H1 (cell line): ENCODE data around the gene SFMBT2. TPM values are rescaled to one million over a fixed set of nuclear protein-coding genes. Genes with fewer than 3 reads are reported as not detected.
"Not testable (repeated sequence)": the region's sequence is repeated elsewhere in the genome, so short reads cannot be mapped to it uniquely, and the experiment has no call there.

ENCODE experiments used
- CTCF ChIA-PET: fragments of 300-600 bp; sonication (Branson Sonifier 250); formaldehyde crosslinking; loops from one replicate; lab custom pipeline; 2021; ENCODE audit not compliant: partially characterized antibody; lab: Charles Lee
- POLR2A ChIA-PET: fragments of 300-600 bp; sonication (Branson Sonifier 250); formaldehyde crosslinking; loops from one replicate; lab custom pipeline; 2021; ENCODE audit warnings: inconsistent platforms; ENCODE audit not compliant: partially characterized antibody; lab: Charles Lee
- DNase-seq, 2 experiments: peaks; one replicate each; pipeline versions ENCODE4 v3.0.0 to v3.0.0-alpha.2; 2010 to 2022; ENCODE audit warnings: low spot score in 2 of 2, low read depth in 1 of 2, mixed read lengths in 1 of 2
- FAIRE-seq: peaks from 2 replicates; lab custom pipeline; 2011; peaks lifted over from hg19 to GRCh38; lab: Jason Lieb, UNC
- H2AFZ ChIP-seq: 2 replicates; pipeline ENCODE4 v1.8.1; 2012; ENCODE audit warnings: low read length, inconsistent platforms
- H2AK5ac ChIP-seq: 2 replicates; pipeline ENCODE4 v1.6.1; 2013; ENCODE audit warnings: low read depth, low read length
- H2BK120ac ChIP-seq: replicated peaks from 2 replicates; pipeline ENCODE3; 2013; ENCODE audit warnings: low read depth, low read length, inconsistent platforms
- H2BK12ac ChIP-seq: 2 replicates; pipeline ENCODE4 v1.6.1; 2013; ENCODE audit warnings: low read depth, low read length
- H2BK15ac ChIP-seq: 2 replicates; pipeline ENCODE4 v1.6.1; 2013; ENCODE audit warnings: low read length
- H2BK20ac ChIP-seq: 2 replicates; pipeline ENCODE4 v1.6.1; 2013; ENCODE audit warnings: low read length
- H2BK5ac ChIP-seq: 2 replicates; pipeline ENCODE4 v1.6.1; 2013; ENCODE audit warnings: low read depth, low read length
- H3K14ac ChIP-seq: 2 replicates; pipeline ENCODE4 v1.6.1; 2013; ENCODE audit warnings: inconsistent platforms; ENCODE audit not compliant: insufficient read length
- H3K18ac ChIP-seq: 2 replicates; pipeline ENCODE4 v1.6.1; 2013; ENCODE audit warnings: low read length; ENCODE audit errors: extremely low read depth
- H3K23ac ChIP-seq: 2 replicates; pipeline ENCODE4 v1.6.1; 2013; ENCODE audit warnings: inconsistent platforms; ENCODE audit not compliant: insufficient read length
- H3K23me2 ChIP-seq: 2 replicates; pipeline ENCODE4 v1.6.1; 2013; ENCODE audit warnings: low read depth, low read length
- H3K27ac ChIP-seq: 2 replicates; pipeline ENCODE4 v1.6.1; 2011; ENCODE audit warnings: low read depth, low read length, inconsistent platforms
- H3K27me3 ChIP-seq, 4 experiments: replicated peaks in 1 of 4; 1 replicate in 1 of 4; 2 replicates in 3 of 4; pipeline versions ENCODE4 v1.6.1 to v1.8.1; 2011 to 2013; ENCODE audit warnings: low read length in 3 of 4, mild to moderate bottlenecking in 3 of 4, inconsistent platforms in 2 of 4, mixed read lengths in 2 of 4, moderate library complexity in 1 of 4; ENCODE audit not compliant: control insufficient read depth in 3 of 4, insufficient read depth in 3 of 4; ENCODE audit errors: extremely low read depth in 1 of 4
- H3K36me3 ChIP-seq, 4 experiments: 2 replicates each; pipeline versions ENCODE4 v1.6.1 to v1.8.1; 2011 to 2013; ENCODE audit warnings: mild to moderate bottlenecking in 4 of 4, low read length in 3 of 4, moderate library complexity in 2 of 4, control low read depth in 1 of 4, inconsistent platforms in 1 of 4; ENCODE audit not compliant: insufficient read depth in 4 of 4, control insufficient read depth in 2 of 4
- H3K4ac ChIP-seq: replicated peaks from 2 replicates; pipeline ENCODE3; 2013; ENCODE audit warnings: low read length, low read depth, mixed read lengths, inconsistent platforms; ENCODE audit not compliant: insufficient read length
- H3K4me1 ChIP-seq, 4 experiments: replicated peaks in 1 of 4; 1 replicate in 1 of 4; 2 replicates in 3 of 4; pipeline versions ENCODE4 v1.6.1 to v1.8.1; 2011 to 2013; ENCODE audit warnings: low read length in 3 of 4, inconsistent platforms in 2 of 4, mixed read lengths in 1 of 4; ENCODE audit not compliant: insufficient read depth in 4 of 4, control insufficient read depth in 3 of 4
- H3K4me2 ChIP-seq, 2 experiments: 2 replicates each; pipeline versions ENCODE4 v1.6.1 to v1.8.1; 2011 to 2013; ENCODE audit warnings: low read depth in 2 of 2, low read length in 2 of 2, control low read depth in 1 of 2, inconsistent platforms in 1 of 2, mild to moderate bottlenecking in 1 of 2; ENCODE audit not compliant: insufficient read depth in 1 of 2
- H3K4me3 ChIP-seq, 4 experiments: fragments of 200-600, 300-600 bp in 1 of 4; sonication (generic), shearing (Covaris generic), sonication (Bioruptor Twin) in 1 of 4; 2 replicates each; pipeline versions ENCODE4 v1.5.1 to v1.8.1; 2011 to 2016; ENCODE audit warnings: low read length in 4 of 4, low read depth in 3 of 4, control low read depth in 2 of 4, inconsistent platforms in 2 of 4, mild to moderate bottlenecking in 2 of 4, mixed read lengths in 1 of 4, moderate library complexity in 1 of 4; ENCODE audit not compliant: insufficient read depth in 2 of 4; ENCODE audit errors: extremely low read depth in 1 of 4
- H3K56ac ChIP-seq: replicated peaks from 2 replicates; pipeline ENCODE3; 2013; ENCODE audit warnings: low read depth, mild to moderate bottlenecking, mixed read lengths, low read length, inconsistent platforms; ENCODE audit not compliant: insufficient read length
- H3K79me1 ChIP-seq: 2 replicates; pipeline ENCODE4 v1.6.1; 2013; ENCODE audit warnings: low read depth, low read length, control low read depth
- H3K79me2 ChIP-seq, 2 experiments: 2 replicates each; pipeline versions ENCODE4 v1.6.1 to v1.8.1; 2012 to 2013; ENCODE audit warnings: low read length in 2 of 2, mild to moderate bottlenecking in 2 of 2, inconsistent platforms in 1 of 2; ENCODE audit not compliant: insufficient read depth in 2 of 2, control insufficient read depth in 1 of 2
- H3K9ac ChIP-seq, 4 experiments: replicated peaks in 1 of 4; 1 replicate in 1 of 4; 2 replicates in 3 of 4; pipeline versions ENCODE4 v1.6.1 to v1.8.1; 2011 to 2013; ENCODE audit warnings: low read depth in 3 of 4, low read length in 3 of 4, control low read depth in 2 of 4, mild to moderate bottlenecking in 2 of 4, moderate library complexity in 2 of 4, inconsistent platforms in 1 of 4; ENCODE audit errors: extremely low read depth in 1 of 4
- H3K9me3 ChIP-seq, 2 experiments: 2 replicates each; pipeline versions ENCODE4 v1.6.1 to v1.8.1; 2012 to 2013; ENCODE audit warnings: mild to moderate bottlenecking in 2 of 2, moderate library complexity in 2 of 2, control low read depth in 1 of 2, inconsistent platforms in 1 of 2, low read depth in 1 of 2, low read length in 1 of 2, mixed read lengths in 1 of 2; ENCODE audit not compliant: insufficient read depth in 2 of 2
- H4K20me1 ChIP-seq, 2 experiments: replicated peaks in 1 of 2; 2 replicates each; pipeline versions ENCODE3 to v1.8.1; 2011 to 2013; ENCODE audit warnings: inconsistent platforms in 2 of 2, low read length in 2 of 2, mild to moderate bottlenecking in 1 of 2; ENCODE audit not compliant: insufficient read depth in 2 of 2, control insufficient read depth in 1 of 2
- H4K5ac ChIP-seq: 2 replicates; pipeline ENCODE4 v1.6.1; 2013; ENCODE audit warnings: low read length, low read depth, mixed read lengths, inconsistent platforms; ENCODE audit not compliant: insufficient read length
- H4K8ac ChIP-seq: 2 replicates; pipeline ENCODE4 v1.8.0; 2013; ENCODE audit warnings: mild to moderate bottlenecking, moderate library complexity, low read length, inconsistent platforms; ENCODE audit not compliant: insufficient read depth; ENCODE audit errors: extremely low read depth
- H4K91ac ChIP-seq: replicated peaks from 2 replicates; pipeline ENCODE3; 2013; ENCODE audit warnings: low read length, mixed read lengths, inconsistent platforms; ENCODE audit not compliant: insufficient read length
- WGBS, 2 experiments: shearing (Covaris generic) in 1 of 2; methylation state at CpG; one replicate each; pipeline versions ENCODE4 v1.1.6 to v1.1.7; 2013 to 2015; ENCODE audit warnings: low lambda C conversion rate in 2 of 2, mixed read lengths in 2 of 2, inconsistent platforms in 1 of 2, low coverage in 1 of 2, missing lambda C conversion rate in 1 of 2; ENCODE audit not compliant: insufficient replicate concordance in 2 of 2, insufficient coverage in 1 of 2, insufficient read length in 1 of 2; ENCODE audit errors: extremely low coverage in 1 of 2, missing lambda C conversion rate in 1 of 2; 5-methylcytosine and 5-hydroxymethylcytosine counted together
- polyA plus RNA-seq, 7 experiments: library from polyadenylated mRNA; depleted of rRNA in 3 of 7; stranded (reverse) in 5 of 7; unstranded in 2 of 7; fragments of >200 nt in 5 of 7; fragments of 200-250 nt in 2 of 7; gene quantifications; 1 replicate in 5 of 7; 2 replicates in 1 of 7; 4 replicates in 1 of 7; pipeline versions ENCODE4 v1.2.1 to v1.2.3, GENCODE V29; 2011 to 2013; ENCODE audit warnings: missing spikeins in 2 of 7, mixed read lengths in 2 of 7
- total RNA-seq: library from RNA; stranded (reverse); fragmentation: NEBNext Ultra II Directional; extraction: Animal tissue kit (Norgen Biotek cat#: 25700); gene quantifications from 2 replicates; pipeline ENCODE4 v1.2.1, GENCODE V29; 2021

Gene SFMBT2
- total and polyA plus RNA-seq, 2 of the 8 experiments (the other 6 are each of a cell fraction or from before 2014, with no cell fraction given), result 2.9 to 11.0 TPM

- H3K4me2 ChIP-seq, H4K20me1 ChIP-seq, H3K56ac ChIP-seq, FAIRE-seq, H2BK5ac ChIP-seq, H3K27me3 ChIP-seq, H3K79me1 ChIP-seq, H3K27ac ChIP-seq, H3K23ac ChIP-seq, H3K9me3 ChIP-seq, H2BK120ac ChIP-seq, H2AK5ac ChIP-seq, H3K4ac ChIP-seq, H2BK15ac ChIP-seq, H4K5ac ChIP-seq, DNase-seq, H3K36me3 ChIP-seq, H3K9ac ChIP-seq, H2AFZ ChIP-seq, H3K23me2 ChIP-seq, H4K91ac ChIP-seq, H4K8ac ChIP-seq, H3K4me1 ChIP-seq, H3K4me3 ChIP-seq, H2BK20ac ChIP-seq, H3K14ac ChIP-seq: not testable (repeated sequence)
- H2BK12ac ChIP-seq, result 0 out of 2 replicates have a peak overlapping the region, but pooled peaks have one; percentile 27
- CTCF ChIA-PET, result interaction anchor here (0.8 kb wide), 1 partner anchor 10 kb away, joined by 3 read pairs; no protein-coding TSS in a partner anchor
- WGBS, 2 experiments, result 91% methylated on average over 13 of the region's 13 CpGs; no CpG with 5 or more reads in 1 of the 2 experiments
- POLR2A ChIA-PET, result interaction anchor here (1.0 kb wide), 1 partner anchor 11 kb away, joined by 3 read pairs; no protein-coding TSS in a partner anchor
- H3K18ac ChIP-seq, result peak overlapping the region; percentile 19; the same call in 1 of the 2 replicates
- peaks cover 2 to 23% of the 10 kb centered on the region in 2 experiments; a peak in 2 of 4 replicates for H3K79me2 ChIP-seq
Observed at GRCh38 chr10:7311850-7312487, 98.9 kb downstream of the SFMBT2 start.
